ENCODE data around the gene HAVCR1.

Gene HAVCR1

DNA sequence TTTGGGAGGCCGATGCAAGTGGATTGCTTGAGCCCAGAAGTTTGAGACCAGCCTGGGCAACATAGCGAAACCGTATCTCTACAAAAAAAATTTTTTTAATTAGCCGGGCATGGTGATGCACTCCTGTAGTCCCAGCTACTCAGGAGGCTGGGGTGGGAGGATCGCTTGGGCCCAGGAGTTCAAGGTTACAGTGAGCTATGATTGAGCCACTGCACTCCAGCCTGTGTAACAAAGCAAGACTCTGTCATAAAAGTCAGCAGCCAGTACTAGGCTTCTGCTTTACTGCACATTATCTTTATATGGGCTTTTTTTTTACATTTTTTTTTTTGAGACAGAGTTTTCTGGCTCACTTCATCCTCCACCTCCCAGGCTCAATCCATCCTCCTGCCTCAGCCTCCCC lies 9.4 kb upstream of the HAVCR1 start:
- Histone ChIP-seq H3K36me3 (ENCODE audit: control insufficient read depth in 2 of 2, insufficient read depth in 1 of 2, low read length in 2 of 2) (no peaks in the 10 kb centered on the region), H3K27ac (ENCODE audit: extremely low read depth, low read depth, low read length) (no peak overlapping the region), H3K9me3 (ENCODE audit: control insufficient read depth, insufficient read depth, low read depth, low read length) (no peaks in the 10 kb centered on the region), H3K4me3 (ENCODE audit: low read depth, low read length) (no peak overlapping the region), H3K4me1 (ENCODE audit: control insufficient read depth, insufficient read depth, low read length) (no peaks in the 10 kb centered on the region)
- POLR2A ChIA-PET, result no interaction called here
- TF ChIP-seq, protein P1, sequence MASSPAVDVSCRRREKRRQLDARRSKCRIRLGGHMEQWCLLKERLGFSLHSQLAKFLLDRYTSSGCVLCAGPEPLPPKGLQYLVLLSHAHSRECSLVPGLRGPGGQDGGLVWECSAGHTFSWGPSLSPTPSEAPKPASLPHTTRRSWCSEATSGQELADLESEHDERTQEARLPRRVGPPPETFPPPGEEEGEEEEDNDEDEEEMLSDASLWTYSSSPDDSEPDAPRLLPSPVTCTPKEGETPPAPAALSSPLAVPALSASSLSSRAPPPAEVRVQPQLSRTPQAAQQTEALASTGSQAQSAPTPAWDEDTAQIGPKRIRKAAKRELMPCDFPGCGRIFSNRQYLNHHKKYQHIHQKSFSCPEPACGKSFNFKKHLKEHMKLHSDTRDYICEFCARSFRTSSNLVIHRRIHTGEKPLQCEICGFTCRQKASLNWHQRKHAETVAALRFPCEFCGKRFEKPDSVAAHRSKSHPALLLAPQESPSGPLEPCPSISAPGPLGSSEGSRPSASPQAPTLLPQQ (tag by site-specific recombination; IDR thresholded peaks at IDR 0.05), result no peak
- TF ChIP-seq ZNF416 (tag by site-specific recombination; IDR thresholded peaks at IDR 0.05) (no peak), ZSCAN16 (tag by site-specific recombination; IDR thresholded peaks at IDR 0.05) (no peak), YY1 (tag by site-specific recombination; IDR thresholded peaks at IDR 0.05) (no peak), KLF1 (tag by site-specific recombination; IDR thresholded peaks at IDR 0.05) (no peak), IKZF3 (tag by site-specific recombination; IDR thresholded peaks at IDR 0.05) (no peak), ZNF768 (tag by site-specific recombination; IDR thresholded peaks at IDR 0.05) (no peak)
- CTCF ChIA-PET, result no interaction called here

DNA sequence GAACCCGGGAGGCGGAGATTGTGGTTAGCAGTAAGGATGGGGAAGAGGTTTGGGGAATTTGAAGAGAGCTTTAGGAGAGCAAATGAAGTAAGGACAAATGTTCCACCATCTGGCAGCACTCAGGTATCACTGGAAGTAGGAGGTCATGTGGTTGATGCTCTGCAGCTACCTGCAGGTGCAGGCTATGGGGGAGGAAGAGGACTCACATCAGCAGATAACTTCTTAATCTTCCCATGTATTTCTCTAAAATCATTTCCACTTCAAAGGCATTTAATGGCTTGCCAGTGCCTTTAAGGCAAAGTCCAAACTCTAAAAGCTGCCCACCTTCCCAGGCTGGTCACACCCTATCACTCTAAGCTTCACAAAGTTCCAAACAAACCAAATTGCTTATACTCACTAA lies 8.1 kb upstream of the HAVCR1 start:
- Histone ChIP-seq H3K4me1 (ENCODE audit: control insufficient read depth, insufficient read depth, low read length) (no peaks in the 10 kb centered on the region), H3K36me3 (ENCODE audit: control insufficient read depth in 2 of 2, insufficient read depth in 1 of 2, low read length in 2 of 2) (no peaks in the 10 kb centered on the region), H3K27ac (ENCODE audit: extremely low read depth, low read depth, low read length) (no peak overlapping the region), H3K4me3 (ENCODE audit: low read depth, low read length) (no peak overlapping the region), H3K9me3 (ENCODE audit: control insufficient read depth, insufficient read depth, low read depth, low read length) (no peaks in the 10 kb centered on the region)
- ChIA-PET CTCF (interaction anchor here (0.5 to 0.7 kb wide), 2 partner anchors 64 to 261 kb away, joined by 3 to 4 read pairs; no protein-coding TSS in a partner anchor), POLR2A (no interaction called here)
- TF ChIP-seq ZBTB1 (tag by site-specific recombination; IDR thresholded peaks at IDR 0.05), result no peak
- no peak for TF ChIP-seq PRDM1 (tag by site-specific recombination; IDR thresholded peaks at IDR 0.05)
- TF ChIP-seq ZNF747 (tag by site-specific recombination; IDR thresholded peaks at IDR 0.05), result no peak
- no peak for TF ChIP-seq ZNF16 (tag by site-specific recombination; IDR thresholded peaks at IDR 0.05; ENCODE audit: low read depth)
- TF ChIP-seq ZBTB44 (tag by site-specific recombination; IDR thresholded peaks at IDR 0.05), result no peak
- TF ChIP-seq, protein P2, sequence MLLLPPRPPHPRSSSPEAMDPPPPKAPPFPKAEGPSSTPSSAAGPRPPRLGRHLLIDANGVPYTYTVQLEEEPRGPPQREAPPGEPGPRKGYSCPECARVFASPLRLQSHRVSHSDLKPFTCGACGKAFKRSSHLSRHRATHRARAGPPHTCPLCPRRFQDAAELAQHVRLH (tag by site-specific recombination; IDR thresholded peaks at IDR 0.05), result no peak
- TF ChIP-seq ZNF600 (tag by site-specific recombination; IDR thresholded peaks at IDR 0.05), result no peak
- no peak for TF ChIP-seq ZNF433 (tag by site-specific recombination; IDR thresholded peaks at IDR 0.05; ENCODE audit: low read depth)
- TF ChIP-seq YY1 (tag by site-specific recombination; IDR thresholded peaks at IDR 0.05), result no peak
- TF ChIP-seq WT1 (tag by site-specific recombination; IDR thresholded peaks at IDR 0.05), result no peak
- no peak for TF ChIP-seq AEBP2 (tag by site-specific recombination; IDR thresholded peaks at IDR 0.05; ENCODE audit: borderline replicate concordance)
- TF ChIP-seq SCRT2 (tag by site-specific recombination; IDR thresholded peaks at IDR 0.05), result no peak

DNA sequence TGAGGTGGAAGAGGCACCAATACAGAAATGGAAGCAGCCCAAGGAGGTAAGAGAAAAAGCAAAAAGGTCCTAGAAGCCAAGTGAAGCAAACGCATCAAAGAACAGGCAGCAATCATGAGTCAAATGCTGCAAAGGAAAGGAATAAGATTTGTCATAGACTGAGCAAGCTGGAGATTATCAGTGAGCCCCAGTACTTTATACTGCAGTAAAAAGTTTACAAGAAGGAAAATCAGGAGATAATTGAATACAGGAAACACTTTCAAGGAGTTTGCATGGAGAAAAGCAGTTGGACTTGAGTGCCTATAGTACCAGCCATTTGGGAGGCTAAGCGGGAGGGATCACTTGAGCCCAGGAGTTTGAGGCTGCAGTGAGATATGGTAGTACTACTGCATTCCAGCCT lies 7.2 kb upstream of the HAVCR1 start:
- no peak overlapping the region for H3K4me3 ChIP-seq (ENCODE audit: low read depth, low read length)
- H3K4me1 ChIP-seq (ENCODE audit: control insufficient read depth, insufficient read depth, low read length), result no peaks in the 10 kb centered on the region
- TF ChIP-seq ZNF501 (tag by site-specific recombination; IDR thresholded peaks at IDR 0.05) (no peak), ZNF140 (tag by site-specific recombination; IDR thresholded peaks at IDR 0.05) (no peak), ZNF37A (tag by site-specific recombination; IDR thresholded peaks at IDR 0.05) (no peak), ZNF121 (tag by site-specific recombination; IDR thresholded peaks at IDR 0.05) (no peak), ZNF560 (tag by site-specific recombination; IDR thresholded peaks at IDR 0.05; ENCODE audit: borderline replicate concordance) (no peak)
- no peaks in the 10 kb centered on the region for H3K9me3 ChIP-seq (ENCODE audit: control insufficient read depth, insufficient read depth, low read depth, low read length)
- POLR2A ChIA-PET, result no interaction called here
- CTCF ChIA-PET, result no interaction called here
- no peaks in the 10 kb centered on the region for H3K36me3 ChIP-seq (ENCODE audit: control insufficient read depth in 2 of 2, insufficient read depth in 1 of 2, low read length in 2 of 2)
- H3K27ac ChIP-seq (ENCODE audit: extremely low read depth, low read depth, low read length), result no peak overlapping the region
